Right renal cortex interstitium (tissue), 3 donors: ENCODE data around the gene KLK1. TPM values are rescaled to one million over a fixed set of nuclear protein-coding genes. Genes with fewer than 3 reads are reported as not detected.
"Not testable (repeated sequence)": the region's sequence is repeated elsewhere in the genome, so short reads cannot be mapped to it uniquely, and the experiment has no call there.

Source experiments
- DNase-seq, 3 donors: peaks; one replicate each; pipeline ENCODE4 v3.0.0-alpha.2; 2013; ENCODE audit warnings: low read depth in 3 of 3, low spot score in 2 of 3
- polyA plus RNA-seq, 3 donors: library from polyadenylated mRNA; unstranded; fragments of 120-200 nt; gene quantifications; one replicate each; pipeline ENCODE4 v1.2.1, GENCODE V29; 2013; ENCODE audit not compliant: insufficient read length in 3 of 3

Gene KLK1
- polyA plus RNA-seq, 3 donors = 1.7 to 1.8 (median 1.8) TPM

DNA sequence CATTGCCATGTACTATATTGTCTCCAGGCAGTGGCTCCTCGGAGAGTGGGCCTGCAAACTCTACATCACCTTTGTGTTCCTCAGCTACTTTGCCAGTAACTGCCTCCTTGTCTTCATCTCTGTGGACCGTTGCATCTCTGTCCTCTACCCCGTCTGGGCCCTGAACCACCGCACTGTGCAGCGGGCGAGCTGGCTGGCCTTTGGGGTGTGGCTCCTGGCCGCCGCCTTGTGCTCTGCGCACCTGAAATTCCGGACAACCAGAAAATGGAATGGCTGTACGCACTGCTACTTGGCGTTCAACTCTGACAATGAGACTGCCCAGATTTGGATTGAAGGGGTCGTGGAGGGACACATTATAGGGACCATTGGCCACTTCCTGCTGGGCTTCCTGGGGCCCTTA, 52.7 kb downstream of the KLK1 start:
- no peak for DNase-seq

DNA sequence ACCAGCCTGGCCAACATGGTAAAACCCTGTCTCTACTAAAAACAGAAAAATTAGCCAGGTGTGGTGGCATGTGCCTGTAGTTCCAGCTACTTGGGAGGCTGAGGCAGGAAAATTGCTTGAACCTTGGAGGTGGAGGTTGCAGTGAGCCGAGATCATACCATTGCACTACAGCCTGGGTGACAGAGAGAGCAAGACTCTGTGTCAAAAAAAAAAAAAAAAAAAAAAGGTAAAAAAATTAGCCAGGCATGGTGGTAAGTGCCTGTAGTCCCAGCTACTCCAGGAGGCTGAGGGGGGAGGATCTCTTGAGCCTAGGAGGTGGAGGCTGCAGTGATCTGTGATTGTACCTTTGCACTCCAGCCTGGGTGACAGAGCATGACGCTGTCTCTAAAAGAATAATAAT, 53.4 kb downstream of the KLK1 start, which contains the start of gene GPR32:
Gene GPR32 (plus strand): TSS at position 301 of the 400 bp plus-strand sequence. CDS start 137 bp downstream, outside the sequence.
- DNase-seq = not testable (repeated sequence)

Other genes starting within 250 kb of the KLK1 start
- 1 to 10 TPM in 1 of 3 donors, under 1 TPM in 2; 0.47 to 1.0 (median 0.65) TPM for gene SYT3, start 183.9 kb downstream of the KLK1 start, polyA plus RNA-seq
- 1 to 10 TPM; 1.7 to 3.8 (median 2.5) TPM for gene C19orf81, start 174.3 kb downstream of the KLK1 start, polyA plus RNA-seq
- 1 to 10 TPM; 3.5 to 5.0 (median 4.9) TPM for gene SHANK1, start 104.0 kb downstream of the KLK1 start, polyA plus RNA-seq
- gene CLEC11A, start 100.4 kb downstream of the KLK1 start, polyA plus RNA-seq = 10 to 100 TPM; 25.3 to 29.9 (median 27.2) TPM
- gene GPR32, start 53.3 kb downstream of the KLK1 start, polyA plus RNA-seq = not detected
- under 1 TPM in 2 of 3 donors, not detected in 1; 0.13 to 0.15 TPM for gene ACP4, start 33.4 kb downstream of the KLK1 start, polyA plus RNA-seq
- not detected for gene KLK15, start 9.8 kb upstream of the KLK1 start, polyA plus RNA-seq
- gene KLK3, start 31.1 kb upstream of the KLK1 start, polyA plus RNA-seq = under 1 TPM; 0.24 to 0.53 (median 0.42) TPM
- under 1 TPM; 0.18 to 0.22 (median 0.21) TPM for gene KLK2, start 49.7 kb upstream of the KLK1 start, polyA plus RNA-seq
- not detected for gene KLK4, start 87.6 kb upstream of the KLK1 start, polyA plus RNA-seq
- gene KLK5, start 129.3 kb upstream of the KLK1 start, polyA plus RNA-seq = 1 to 10 TPM; 1.6 to 2.7 (median 2.0) TPM
- gene KLK6, start 145.8 kb upstream of the KLK1 start, polyA plus RNA-seq = 10 to 100 TPM; 34.4 to 49.0 (median 41.2) TPM
- 1 to 10 TPM; 4.0 to 9.4 (median 5.5) TPM for gene KLK7, start 160.1 kb upstream of the KLK1 start, polyA plus RNA-seq
- gene KLK8, start 177.8 kb upstream of the KLK1 start, polyA plus RNA-seq = 1 to 10 TPM; 1.2 to 1.9 (median 1.4) TPM
- under 1 TPM; 0.15 to 0.19 (median 0.18) TPM for gene KLK10, start 195.9 kb upstream of the KLK1 start, polyA plus RNA-seq
- under 1 TPM; 0.16 to 0.24 (median 0.22) TPM for gene KLK11, start 202.8 kb upstream of the KLK1 start, polyA plus RNA-seq
- not detected for gene KLK12, start 211.2 kb upstream of the KLK1 start, polyA plus RNA-seq
- gene KLK13, start 241.3 kb upstream of the KLK1 start, polyA plus RNA-seq = under 1 TPM; 0.33 to 0.72 (median 0.62) TPM